ENCODE results near the gene CFDP1. TPM values are rescaled to one million over a fixed set of nuclear protein-coding genes. Genes with fewer than 3 reads are reported as not detected.
A peak's percentile ranks its signal among the peaks of the same experiment; 100 is the strongest.
"Not testable (repeated sequence)": the region's sequence is repeated elsewhere in the genome, so short reads cannot be mapped to it uniquely, and the experiment has no call there.

The CFDP1 gene
- total and polyA plus RNA-seq, 5 donors from 2014 or later, result 32.0 to 63.8 (median 40.2) TPM

DNA sequence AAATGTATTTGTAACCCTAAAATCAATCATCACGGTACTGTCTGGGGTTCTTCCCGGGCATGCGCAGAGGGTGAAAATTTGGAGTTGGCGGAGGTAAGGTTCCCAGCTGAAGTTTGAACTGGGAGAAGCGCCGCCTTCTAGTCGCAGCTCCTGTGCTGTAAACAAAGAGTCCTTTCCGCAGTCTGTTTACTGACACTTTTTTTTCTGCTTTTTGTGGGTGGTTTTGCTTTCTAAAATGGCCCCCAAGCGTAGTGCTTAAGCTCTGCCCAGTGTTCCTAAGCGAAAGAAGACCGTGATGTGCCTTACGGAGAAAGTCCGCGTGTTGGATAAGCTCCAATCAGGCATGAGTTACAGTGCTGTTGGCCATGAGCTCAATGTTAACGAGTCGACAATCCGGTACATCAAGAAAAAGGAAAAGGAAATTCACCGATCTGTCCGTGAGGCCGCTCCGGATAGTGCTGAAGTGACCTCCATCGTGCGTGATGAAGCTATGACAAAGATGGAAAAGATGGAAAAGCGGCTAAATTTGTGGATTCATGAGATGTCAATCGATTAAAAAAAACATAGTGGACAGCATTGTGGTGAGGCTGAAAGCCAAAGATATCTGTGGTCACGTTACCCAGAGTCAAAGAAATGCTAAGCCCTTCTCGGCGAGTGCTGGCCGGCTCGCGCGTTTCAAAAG, 570 bp upstream of the CFDP1 start:
- H3K27me3 Mint-ChIP-seq, result peaks cover 5% of the 10 kb centered on the region
- ATAC-seq (ENCODE audit: low read depth in 2 of 2) (peak; percentile 63 to 64), DNase-seq (peak in 2 of 3 donors; percentile 72 to 88)
- peak overlapping the region; percentile 95 to 97 (median 96) for H3K27ac Mint-ChIP-seq
- no peaks in the 10 kb centered on the region for H3K27me3 ChIP-seq (ENCODE audit: control insufficient read depth, insufficient read depth, low read length)
- H3K4me3 ChIP-seq (ENCODE audit: low read depth, low read length), result peak overlapping the region; percentile 99
- H3K36me3 Mint-ChIP-seq, result no peaks in the 10 kb centered on the region
- peak overlapping the region; percentile 89 to 97 (median 90) for H3K4me3 Mint-ChIP-seq
- H3K36me3 ChIP-seq (ENCODE audit: control insufficient read depth, insufficient read depth, low read length), result no peaks in the 10 kb centered on the region
- H3K9me3 ChIP-seq (ENCODE audit: control insufficient read depth in 2 of 2, low read length in 2 of 2), result no peaks in the 10 kb centered on the region
- H3K27ac ChIP-seq (ENCODE audit: insufficient read depth, low read length, poor library complexity, severe bottlenecking), result peak overlapping the region; percentile 98
- peaks cover 15% of the 10 kb centered on the region for H3K4me1 ChIP-seq (ENCODE audit: control insufficient read depth, insufficient read depth, low read length, poor library complexity, severe bottlenecking)
- H3K9me3 Mint-ChIP-seq, result peaks cover 0 to 5% (median 0%) of the 10 kb centered on the region in 7 donors
- H3K4me1 Mint-ChIP-seq, result peaks cover 16 to 48% (median 30%) of the 10 kb centered on the region in 4 donors

DNA sequence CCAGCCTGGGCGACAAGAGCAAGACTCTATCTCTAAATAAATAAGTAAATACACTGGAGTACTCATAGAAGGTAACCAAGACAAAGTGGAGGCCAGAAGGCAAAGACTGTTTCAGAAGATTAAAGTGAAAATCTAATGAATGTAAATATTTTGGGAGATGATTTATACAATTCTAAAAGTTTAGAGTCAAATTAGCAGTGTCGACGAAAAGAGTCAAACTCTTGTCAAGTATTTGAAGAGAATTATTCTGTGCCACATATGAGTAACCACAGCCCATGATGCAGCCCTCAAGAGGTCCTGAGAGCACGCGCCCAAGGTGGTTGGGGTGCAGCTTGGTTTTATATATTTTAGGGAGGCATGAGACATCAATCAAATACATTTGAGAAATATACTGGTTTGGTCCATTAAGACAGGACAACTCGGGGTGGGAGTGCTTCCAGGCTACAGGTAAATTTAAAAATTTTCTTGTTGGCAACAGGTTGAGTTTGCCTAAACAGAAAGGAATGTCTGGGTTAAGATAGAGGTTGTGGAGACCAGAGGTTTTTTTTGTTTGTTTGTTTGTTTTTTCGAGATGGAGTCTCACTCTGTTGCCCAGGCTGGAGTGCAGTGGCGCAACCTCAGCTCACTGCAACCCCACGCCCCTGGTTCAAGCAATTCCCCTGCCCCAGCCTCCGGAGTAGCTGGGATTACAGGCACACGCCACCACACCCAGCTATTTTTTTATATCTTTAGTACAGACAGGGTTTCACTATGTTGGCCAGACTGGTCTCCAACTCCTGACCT, 3.5 kb downstream of the CFDP1 start:
- peak overlapping the region in 3 of 4 donors; percentile 42 to 73 (median 61) for H3K4me3 Mint-ChIP-seq

DNA sequence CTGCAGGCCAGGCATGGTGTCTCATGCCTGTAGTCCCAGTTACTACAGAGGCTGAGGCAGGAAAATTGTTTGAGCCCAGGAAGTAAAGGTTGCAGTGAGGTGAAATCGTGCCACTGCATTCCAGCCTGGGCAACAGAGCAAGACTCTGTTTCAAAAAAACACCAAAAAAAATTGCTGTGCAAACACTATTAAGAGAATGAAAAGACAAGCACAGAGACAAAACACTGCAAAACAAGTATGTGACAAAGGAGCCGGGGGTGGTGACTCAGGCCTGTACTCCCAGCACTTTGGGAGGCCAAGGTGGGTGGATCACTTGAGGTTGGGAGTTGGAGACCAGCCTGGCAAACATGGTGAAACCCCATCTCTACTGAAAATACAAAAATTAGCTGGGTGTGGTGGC, 6.8 kb downstream of the CFDP1 start:
- H3K4me3 ChIP-seq (ENCODE audit: low read depth, low read length); DNase-seq; H3K27me3 Mint-ChIP-seq; H3K27me3 ChIP-seq (ENCODE audit: control insufficient read depth, insufficient read depth, low read length); H3K36me3 ChIP-seq (ENCODE audit: control insufficient read depth, insufficient read depth, low read length); H3K9me3 ChIP-seq (ENCODE audit: control insufficient read depth in 2 of 2, low read length in 2 of 2); H3K9me3 Mint-ChIP-seq; H3K4me1 ChIP-seq (ENCODE audit: control insufficient read depth, insufficient read depth, low read length, poor library complexity, severe bottlenecking); ATAC-seq (ENCODE audit: low read depth in 2 of 2); H3K27ac ChIP-seq (ENCODE audit: insufficient read depth, low read length, poor library complexity, severe bottlenecking): not testable (repeated sequence)
- Mint-ChIP-seq H3K4me1 (peaks cover 12 to 64% (median 35%) of the 10 kb centered on the region in 4 donors), H3K27ac (peak overlapping the region in 1 of 3 donors; percentile 29), H3K36me3 (peaks cover 12% of the 10 kb centered on the region), H3K4me3 (peak overlapping the region in 1 of 4 donors; percentile 47)

More for the DNA sequence above, 3.5 kb downstream of the CFDP1 start:
- H3K27me3 Mint-ChIP-seq, result peaks cover 5% of the 10 kb centered on the region
- H3K4me1 Mint-ChIP-seq, result peaks cover 26 to 70% (median 43%) of the 10 kb centered on the region in 4 donors
- no peak for DNase-seq
- H3K27ac Mint-ChIP-seq, result no peak overlapping the region
- peaks cover 3% of the 10 kb centered on the region for H3K36me3 Mint-ChIP-seq
- H3K9me3 Mint-ChIP-seq, result peaks cover 0 to 2% (median 0%) of the 10 kb centered on the region in 7 donors
- Histone ChIP-seq H3K4me1 (ENCODE audit: control insufficient read depth, insufficient read depth, low read length, poor library complexity, severe bottlenecking) (peaks cover 15% of the 10 kb centered on the region), H3K36me3 (ENCODE audit: control insufficient read depth, insufficient read depth, low read length) (no peaks in the 10 kb centered on the region), H3K9me3 (ENCODE audit: control insufficient read depth in 2 of 2, low read length in 2 of 2) (no peaks in the 10 kb centered on the region), H3K4me3 (ENCODE audit: low read depth, low read length) (no peak overlapping the region), H3K27ac (ENCODE audit: insufficient read depth, low read length, poor library complexity, severe bottlenecking) (no peak overlapping the region), H3K27me3 (ENCODE audit: control insufficient read depth, insufficient read depth, low read length) (no peaks in the 10 kb centered on the region)
- no peak for ATAC-seq (ENCODE audit: low read depth in 2 of 2)

DNA sequence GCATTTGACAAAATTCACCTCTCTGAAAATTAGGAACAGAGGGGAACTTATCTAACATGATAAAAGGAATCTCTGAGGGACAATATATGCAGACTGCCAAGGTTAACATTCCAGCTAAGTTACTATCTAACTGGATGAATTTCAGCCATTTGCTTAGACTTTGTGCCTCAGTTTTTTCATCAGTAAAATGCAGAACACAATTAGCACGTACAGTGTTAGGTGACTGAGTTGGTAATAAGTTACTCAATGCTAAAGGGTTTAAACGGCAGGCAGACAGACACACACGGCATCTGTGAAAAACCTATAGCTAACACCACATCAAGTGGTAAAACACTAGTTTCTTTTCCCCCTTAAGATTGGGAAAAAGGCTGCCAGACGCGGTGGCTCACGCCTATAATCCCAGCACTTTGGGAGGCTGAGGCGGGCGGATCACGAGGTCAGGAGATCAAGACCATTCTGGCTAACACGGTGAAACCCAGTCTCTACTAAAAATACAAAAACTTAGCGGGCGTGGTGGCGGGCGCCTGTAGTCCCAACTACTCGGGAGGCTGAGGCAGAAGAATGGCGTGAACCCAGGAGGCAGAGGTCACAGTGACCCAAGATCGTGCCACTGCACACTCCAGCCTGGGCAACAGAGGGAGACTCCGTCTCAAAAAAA, 9.1 kb downstream of the CFDP1 start:
- peaks cover 15% of the 10 kb centered on the region for H3K4me1 ChIP-seq (ENCODE audit: control insufficient read depth, insufficient read depth, low read length, poor library complexity, severe bottlenecking)
- not testable (repeated sequence) for ATAC-seq (ENCODE audit: low read depth in 2 of 2)
- H3K4me1 Mint-ChIP-seq, result peaks cover 23 to 57% (median 31%) of the 10 kb centered on the region in 4 donors

DNA sequence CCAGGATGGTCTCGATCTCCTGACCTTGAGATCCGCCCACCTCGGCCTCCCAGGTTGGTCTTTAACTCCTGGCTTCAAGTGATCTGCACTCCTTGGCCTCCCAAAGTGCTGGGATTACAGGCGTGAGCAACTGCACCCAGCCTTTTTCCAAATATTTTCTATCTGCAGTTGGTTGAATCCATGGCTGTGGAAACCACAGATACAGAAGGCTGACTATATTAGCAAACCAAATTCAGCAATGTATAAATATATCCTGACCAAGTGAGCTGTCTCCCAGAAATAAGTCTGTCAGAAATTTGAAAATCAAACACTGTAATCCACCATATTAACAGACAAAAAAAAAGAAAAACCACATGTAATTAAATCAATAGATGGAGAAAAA, 9.6 kb downstream of the CFDP1 start:
- peaks cover 23 to 53% (median 27%) of the 10 kb centered on the region in 4 donors for H3K4me1 Mint-ChIP-seq
- H3K36me3 Mint-ChIP-seq, result peaks cover 14% of the 10 kb centered on the region
- peaks cover 15% of the 10 kb centered on the region for H3K4me1 ChIP-seq (ENCODE audit: control insufficient read depth, insufficient read depth, low read length, poor library complexity, severe bottlenecking)
- no peak overlapping the region for H3K4me3 ChIP-seq (ENCODE audit: low read depth, low read length)
- H3K27ac Mint-ChIP-seq, result no peak overlapping the region
- H3K36me3 ChIP-seq (ENCODE audit: control insufficient read depth, insufficient read depth, low read length), result no peaks in the 10 kb centered on the region
- H3K9me3 Mint-ChIP-seq, result no peaks in the 10 kb centered on the region
- H3K4me3 Mint-ChIP-seq, result peak overlapping the region in 2 of 4 donors; percentile 51 to 52
- ATAC-seq (ENCODE audit: low read depth in 2 of 2), result no peak
- no peak for DNase-seq
- H3K27me3 ChIP-seq (ENCODE audit: control insufficient read depth, insufficient read depth, low read length), result no peaks in the 10 kb centered on the region
- H3K27ac ChIP-seq (ENCODE audit: insufficient read depth, low read length, poor library complexity, severe bottlenecking), result no peak overlapping the region
- H3K9me3 ChIP-seq (ENCODE audit: control insufficient read depth in 2 of 2, low read length in 2 of 2), result no peaks in the 10 kb centered on the region
- H3K27me3 Mint-ChIP-seq, result no peaks in the 10 kb centered on the region

More for the DNA sequence above, 9.1 kb downstream of the CFDP1 start:
- H3K36me3 Mint-ChIP-seq, result peaks cover 14% of the 10 kb centered on the region
- H3K27ac Mint-ChIP-seq, result peak overlapping the region in 1 of 3 donors; percentile 48
- not testable (repeated sequence) for H3K27ac ChIP-seq (ENCODE audit: insufficient read depth, low read length, poor library complexity, severe bottlenecking); H3K27me3 ChIP-seq (ENCODE audit: control insufficient read depth, insufficient read depth, low read length); DNase-seq; H3K9me3 ChIP-seq (ENCODE audit: control insufficient read depth in 2 of 2, low read length in 2 of 2); H3K27me3 Mint-ChIP-seq; H3K36me3 ChIP-seq (ENCODE audit: control insufficient read depth, insufficient read depth, low read length); H3K4me3 ChIP-seq (ENCODE audit: low read depth, low read length); H3K9me3 Mint-ChIP-seq
- peak overlapping the region in 1 of 4 donors; percentile 52 for H3K4me3 Mint-ChIP-seq

DNA sequence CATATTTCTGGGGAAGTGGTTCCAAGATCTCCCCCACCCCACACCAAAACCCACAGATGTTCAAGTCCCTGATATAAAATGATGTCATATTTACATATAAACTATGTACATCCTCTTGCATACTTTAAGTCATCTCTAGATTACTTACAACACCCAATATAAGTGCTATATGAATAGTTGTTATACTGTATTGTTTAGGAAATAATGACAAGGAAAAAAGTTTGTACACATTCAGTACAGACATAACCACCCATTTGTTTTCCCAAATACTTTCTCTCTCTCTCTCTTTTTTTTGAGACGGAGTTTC, 11.5 kb downstream of the CFDP1 start:
- H3K4me1 Mint-ChIP-seq, result peaks cover 17 to 52% (median 27%) of the 10 kb centered on the region in 4 donors
- H3K36me3 Mint-ChIP-seq, result peaks cover 14% of the 10 kb centered on the region

DNA sequence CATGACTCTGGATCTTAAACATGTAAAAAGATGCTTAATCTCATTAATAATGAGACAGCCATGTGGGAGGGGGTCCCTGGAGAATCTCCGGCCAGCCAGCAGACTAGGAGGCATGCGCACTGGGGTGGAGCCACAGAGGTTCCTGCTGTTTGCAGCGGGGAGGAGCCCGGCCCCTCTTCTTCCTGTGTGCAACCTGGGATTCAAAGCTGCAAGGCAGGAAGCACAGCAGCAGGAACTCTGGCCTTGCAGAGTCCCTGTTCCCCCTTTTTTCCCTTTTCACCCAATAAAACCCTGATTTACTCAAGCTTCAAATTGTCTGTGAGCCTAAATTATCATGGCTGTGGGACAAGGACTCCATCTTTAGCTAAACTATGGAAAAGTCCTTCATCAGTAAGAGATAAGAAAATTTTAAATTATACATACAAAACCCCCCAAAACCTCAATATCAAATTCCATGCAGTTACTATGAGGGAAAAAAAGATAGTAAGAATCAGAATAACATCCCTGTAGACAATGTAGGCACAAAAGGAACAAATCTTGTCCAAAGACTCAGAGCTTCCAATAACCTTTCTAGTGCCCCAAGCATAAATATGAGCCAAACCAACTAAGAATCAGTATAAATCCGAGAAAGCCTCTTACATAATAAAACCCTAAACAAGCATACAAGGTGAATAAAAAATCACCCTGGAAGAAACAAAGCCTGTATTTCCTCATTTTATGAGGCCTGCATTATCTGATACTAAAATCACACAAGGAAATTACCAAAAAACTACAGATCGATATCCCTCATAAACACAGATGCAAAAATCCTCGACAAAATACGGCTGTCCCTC, 12.1 kb downstream of the CFDP1 start:
- Mint-ChIP-seq H3K36me3 (peaks cover 14% of the 10 kb centered on the region), H3K9me3 (no peaks in the 10 kb centered on the region), H3K4me1 (peaks cover 14 to 47% (median 25%) of the 10 kb centered on the region in 4 donors), H3K4me3 (peak overlapping the region in 2 of 4 donors; percentile 22 to 52), H3K27ac (peak overlapping the region in 2 of 3 donors; percentile 59 to 77), H3K27me3 (no peaks in the 10 kb centered on the region)
- Histone ChIP-seq H3K4me1 (ENCODE audit: control insufficient read depth, insufficient read depth, low read length, poor library complexity, severe bottlenecking) (peaks cover 15% of the 10 kb centered on the region), H3K4me3 (ENCODE audit: low read depth, low read length) (peak overlapping the region; percentile 39), H3K9me3 (ENCODE audit: control insufficient read depth in 2 of 2, low read length in 2 of 2) (no peaks in the 10 kb centered on the region), H3K27me3 (ENCODE audit: control insufficient read depth, insufficient read depth, low read length) (no peaks in the 10 kb centered on the region), H3K27ac (ENCODE audit: insufficient read depth, low read length, poor library complexity, severe bottlenecking) (no peak overlapping the region), H3K36me3 (ENCODE audit: control insufficient read depth, insufficient read depth, low read length) (no peaks in the 10 kb centered on the region)
- DNase-seq, result no peak
- no peak for ATAC-seq (ENCODE audit: low read depth in 2 of 2)

More for the DNA sequence above, 11.5 kb downstream of the CFDP1 start:
- no peak overlapping the region for H3K27ac ChIP-seq (ENCODE audit: insufficient read depth, low read length, poor library complexity, severe bottlenecking)
- H3K4me3 ChIP-seq (ENCODE audit: low read depth, low read length), result no peak overlapping the region
- ATAC-seq (ENCODE audit: low read depth in 2 of 2) (no peak), DNase-seq (no peak)
- H3K27ac Mint-ChIP-seq, result peak overlapping the region in 2 of 3 donors; percentile 59 to 77
- H3K4me1 ChIP-seq (ENCODE audit: control insufficient read depth, insufficient read depth, low read length, poor library complexity, severe bottlenecking), result peaks cover 15% of the 10 kb centered on the region
- no peaks in the 10 kb centered on the region for H3K9me3 ChIP-seq (ENCODE audit: control insufficient read depth in 2 of 2, low read length in 2 of 2)
- no peaks in the 10 kb centered on the region for H3K27me3 Mint-ChIP-seq
- no peaks in the 10 kb centered on the region for H3K27me3 ChIP-seq (ENCODE audit: control insufficient read depth, insufficient read depth, low read length)
- H3K36me3 ChIP-seq (ENCODE audit: control insufficient read depth, insufficient read depth, low read length), result no peaks in the 10 kb centered on the region
- H3K9me3 Mint-ChIP-seq, result no peaks in the 10 kb centered on the region
- no peak overlapping the region for H3K4me3 Mint-ChIP-seq

All from CD4-positive, CD25-positive, alpha-beta regulatory T cell (primary cell).